ENCODE results near the gene TPSG1.

DNA sequence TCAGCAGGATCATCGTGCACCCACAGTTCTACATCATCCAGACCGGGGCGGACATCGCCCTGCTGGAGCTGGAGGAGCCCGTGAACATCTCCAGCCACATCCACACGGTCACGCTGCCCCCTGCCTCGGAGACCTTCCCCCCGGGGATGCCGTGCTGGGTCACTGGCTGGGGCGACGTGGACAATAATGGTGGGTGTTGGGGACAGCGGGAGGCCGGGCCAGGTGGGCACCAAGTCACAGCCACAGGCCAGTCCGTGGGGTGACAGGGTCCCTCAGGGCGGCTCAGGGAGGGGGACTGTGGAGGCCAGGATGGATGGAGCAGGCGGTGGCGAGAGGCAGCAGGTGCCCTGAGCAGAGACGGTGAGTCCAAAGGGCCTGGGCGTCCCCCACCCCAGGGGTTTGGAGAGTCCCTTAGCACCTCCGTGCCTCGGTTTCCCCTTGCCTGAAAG lies 31.8 kb upstream of the TPSG1 start:
- TF ChIP-seq, protein P1, sequence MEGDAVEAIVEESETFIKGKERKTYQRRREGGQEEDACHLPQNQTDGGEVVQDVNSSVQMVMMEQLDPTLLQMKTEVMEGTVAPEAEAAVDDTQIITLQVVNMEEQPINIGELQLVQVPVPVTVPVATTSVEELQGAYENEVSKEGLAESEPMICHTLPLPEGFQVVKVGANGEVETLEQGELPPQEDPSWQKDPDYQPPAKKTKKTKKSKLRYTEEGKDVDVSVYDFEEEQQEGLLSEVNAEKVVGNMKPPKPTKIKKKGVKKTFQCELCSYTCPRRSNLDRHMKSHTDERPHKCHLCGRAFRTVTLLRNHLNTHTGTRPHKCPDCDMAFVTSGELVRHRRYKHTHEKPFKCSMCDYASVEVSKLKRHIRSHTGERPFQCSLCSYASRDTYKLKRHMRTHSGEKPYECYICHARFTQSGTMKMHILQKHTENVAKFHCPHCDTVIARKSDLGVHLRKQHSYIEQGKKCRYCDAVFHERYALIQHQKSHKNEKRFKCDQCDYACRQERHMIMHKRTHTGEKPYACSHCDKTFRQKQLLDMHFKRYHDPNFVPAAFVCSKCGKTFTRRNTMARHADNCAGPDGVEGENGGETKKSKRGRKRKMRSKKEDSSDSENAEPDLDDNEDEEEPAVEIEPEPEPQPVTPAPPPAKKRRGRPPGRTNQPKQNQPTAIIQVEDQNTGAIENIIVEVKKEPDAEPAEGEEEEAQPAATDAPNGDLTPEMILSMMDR (conservative IDR thresholded peaks at IDR 0.05; ENCODE audit: low read depth in 2 of 2), result no peak
- TF ChIP-seq EZH2 (IDR thresholded peaks at IDR 0.05; ENCODE audit: low read depth, unreplicated experiment) (no peak), EZH2phosphoT487 (IDR thresholded peaks at IDR 0.05; ENCODE audit: unreplicated experiment) (no peak), POLR2AphosphoS5 (IDR thresholded peaks at IDR 0.05; ENCODE audit: low read depth) (no peak)
- TF ChIP-seq, protein P2, sequence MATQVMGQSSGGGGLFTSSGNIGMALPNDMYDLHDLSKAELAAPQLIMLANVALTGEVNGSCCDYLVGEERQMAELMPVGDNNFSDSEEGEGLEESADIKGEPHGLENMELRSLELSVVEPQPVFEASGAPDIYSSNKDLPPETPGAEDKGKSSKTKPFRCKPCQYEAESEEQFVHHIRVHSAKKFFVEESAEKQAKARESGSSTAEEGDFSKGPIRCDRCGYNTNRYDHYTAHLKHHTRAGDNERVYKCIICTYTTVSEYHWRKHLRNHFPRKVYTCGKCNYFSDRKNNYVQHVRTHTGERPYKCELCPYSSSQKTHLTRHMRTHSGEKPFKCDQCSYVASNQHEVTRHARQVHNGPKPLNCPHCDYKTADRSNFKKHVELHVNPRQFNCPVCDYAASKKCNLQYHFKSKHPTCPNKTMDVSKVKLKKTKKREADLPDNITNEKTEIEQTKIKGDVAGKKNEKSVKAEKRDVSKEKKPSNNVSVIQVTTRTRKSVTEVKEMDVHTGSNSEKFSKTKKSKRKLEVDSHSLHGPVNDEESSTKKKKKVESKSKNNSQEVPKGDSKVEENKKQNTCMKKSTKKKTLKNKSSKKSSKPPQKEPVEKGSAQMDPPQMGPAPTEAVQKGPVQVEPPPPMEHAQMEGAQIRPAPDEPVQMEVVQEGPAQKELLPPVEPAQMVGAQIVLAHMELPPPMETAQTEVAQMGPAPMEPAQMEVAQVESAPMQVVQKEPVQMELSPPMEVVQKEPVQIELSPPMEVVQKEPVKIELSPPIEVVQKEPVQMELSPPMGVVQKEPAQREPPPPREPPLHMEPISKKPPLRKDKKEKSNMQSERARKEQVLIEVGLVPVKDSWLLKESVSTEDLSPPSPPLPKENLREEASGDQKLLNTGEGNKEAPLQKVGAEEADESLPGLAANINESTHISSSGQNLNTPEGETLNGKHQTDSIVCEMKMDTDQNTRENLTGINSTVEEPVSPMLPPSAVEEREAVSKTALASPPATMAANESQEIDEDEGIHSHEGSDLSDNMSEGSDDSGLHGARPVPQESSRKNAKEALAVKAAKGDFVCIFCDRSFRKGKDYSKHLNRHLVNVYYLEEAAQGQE (IDR thresholded peaks at IDR 0.05; ENCODE audit: unreplicated experiment), result no peak

Data from GM23338 (cell line).